Smooth muscle cell (in vitro differentiated cells): ENCODE results near the gene FRMD8. TPM values are rescaled to one million over a fixed set of nuclear protein-coding genes. Genes with fewer than 3 reads are reported as not detected.

Experiments used
- DNase-seq: peaks from one replicate; lab custom pipeline; 2025; ENCODE audit not compliant: unreplicated experiment; lab: John Stamatoyannopoulos, UW
- H2AFZ ChIP-seq: fragments of 200-600 bp; sonication (generic); 2 replicates; pipeline ENCODE4 v1.6.0; 2016; ENCODE audit warnings: antibody characterized with exemption, low read depth, mild to moderate bottlenecking
- H3F3A ChIP-seq: fragments of 200-600 bp; sonication (generic); 2 replicates; pipeline ENCODE4 v1.6.0; 2017; ENCODE audit warnings: antibody characterized with exemption, low read depth
- H3K27ac ChIP-seq: fragments of 200-600 bp; sonication (generic); 2 replicates; pipeline ENCODE4 v1.5.1; 2016; ENCODE audit warnings: low read depth, mild to moderate bottlenecking
- H3K27me3 ChIP-seq: fragments of 200-600 bp; sonication (generic); 2 replicates; pipeline ENCODE4 v1.6.1; 2016; ENCODE audit warnings: low read depth, mild to moderate bottlenecking
- H3K36me3 ChIP-seq: fragments of 200-600 bp; sonication (generic); 2 replicates; pipeline ENCODE4 v1.5.1; 2016; ENCODE audit warnings: low read depth
- H3K4me1 ChIP-seq: fragments of 200-600 bp; sonication (generic); 2 replicates; pipeline ENCODE4 v1.5.1; 2016; ENCODE audit warnings: low read depth
- H3K4me2 ChIP-seq: fragments of 200-600 bp; sonication (generic); 2 replicates; pipeline ENCODE4 v1.6.0; 2016; ENCODE audit warnings: mild to moderate bottlenecking
- H3K4me3 ChIP-seq: fragments of 200-600 bp; sonication (generic); 2 replicates; pipeline ENCODE4 v1.5.1; 2016; ENCODE audit warnings: mild to moderate bottlenecking
- H3K79me2 ChIP-seq: fragments of 200-600 bp; sonication (generic); 2 replicates; pipeline ENCODE4 v1.6.0; 2016; ENCODE audit warnings: low read depth, mild to moderate bottlenecking
- H3K9ac ChIP-seq: fragments of 200-600 bp; sonication (generic); 2 replicates; pipeline ENCODE4 v1.6.0; 2016; ENCODE audit warnings: low read depth
- H3K9me3 ChIP-seq: fragments of 200-600 bp; sonication (generic); replicated peaks from 2 replicates; pipeline ENCODE4 v1.5.1; 2016; ENCODE audit warnings: low read depth
- H4K20me1 ChIP-seq: fragments of 200-600 bp; sonication (generic); 2 replicates; pipeline ENCODE4 v1.6.0; 2016; ENCODE audit warnings: low read depth
- CTCF ChIP-seq: fragments of 200-600 bp; sonication (generic); IDR thresholded peaks from 2 replicates; pipeline ENCODE4 v1.5.1; 2017; ENCODE audit warnings: borderline replicate concordance, mild to moderate bottlenecking, antibody characterized with exemption; ENCODE audit not compliant: insufficient read depth, poor library complexity, severe bottlenecking
- WGBS: methylation state at CpG from one replicate; pipeline ENCODE4 v1.1.7; 2016; ENCODE audit warnings: low lambda C conversion rate; 5-methylcytosine and 5-hydroxymethylcytosine counted together
- polyA plus RNA-seq: library from polyadenylated mRNA; unstranded; fragments of >200 nt; fragmentation: Nextera tagmentation; extraction: Ambion mirVana; gene quantifications from 2 replicates; pipeline ENCODE4 v1.2.1, GENCODE V29; 2016
- total RNA-seq: library from RNA; depleted of rRNA; stranded (reverse); fragments of >200 nt; gene quantifications from 2 replicates; pipeline ENCODE4 v1.2.3, GENCODE V29; 2014

The FRMD8 gene
- total and polyA plus RNA-seq, 2 experiments from 2014 or later, result 16.7 to 37.8 TPM

- peak overlapping the region; percentile 83 for H3K27ac ChIP-seq
- peak overlapping the region; percentile 100 for H3K4me2 ChIP-seq
- H4K20me1 ChIP-seq, result peaks cover 44% of the 10 kb centered on the region
- peaks cover 70% of the 10 kb centered on the region for H3K79me2 ChIP-seq
- no peaks in the 10 kb centered on the region for H3K9me3 ChIP-seq
- H2AFZ ChIP-seq, result no peak overlapping the region
- no peak overlapping the region for H3K4me3 ChIP-seq
- TF ChIP-seq CTCF, result no peak
- no peaks in the 10 kb centered on the region for H3K36me3 ChIP-seq
- no peaks in the 10 kb centered on the region for H3K27me3 ChIP-seq
- no peak for DNase-seq
- peaks cover 27% of the 10 kb centered on the region for H3F3A ChIP-seq
- H3K4me1 ChIP-seq, result peaks cover 31% of the 10 kb centered on the region
- no peak overlapping the region for H3K9ac ChIP-seq
- WGBS, result 95% methylated on average over 18 of the region's 20 CpGs
Observed at GRCh38 chr11:65389294-65389980, 3.0 kb downstream of the FRMD8 start.

GRCh38 chr11:65390099-65390941, 3.9 kb downstream of the FRMD8 start:
- WGBS, result 36% methylated on average over 19 of the region's 21 CpGs
- H4K20me1 ChIP-seq, result peaks cover 48% of the 10 kb centered on the region
- no peaks in the 10 kb centered on the region for H3K27me3 ChIP-seq
- H3K79me2 ChIP-seq, result peaks cover 70% of the 10 kb centered on the region
- H3K9ac ChIP-seq, result peak overlapping the region; percentile 54
- DNase-seq, result no peak
- no peak overlapping the region for H2AFZ ChIP-seq
- no peak for TF ChIP-seq CTCF
- H3K27ac ChIP-seq, result peak overlapping the region; percentile 83
- H3K9me3 ChIP-seq, result no peaks in the 10 kb centered on the region
- peak overlapping the region; percentile 83 for H3K4me2 ChIP-seq
- H3K4me3 ChIP-seq, result peak overlapping the region; percentile 26
- H3F3A ChIP-seq, result peaks cover 22% of the 10 kb centered on the region
- peaks cover 31% of the 10 kb centered on the region for H3K4me1 ChIP-seq
- H3K36me3 ChIP-seq, result no peaks in the 10 kb centered on the region

- H3K4me2 ChIP-seq, result peak overlapping the region; percentile 83
- peak overlapping the region; percentile 83 for H3K27ac ChIP-seq
- H4K20me1 ChIP-seq, result peaks cover 48% of the 10 kb centered on the region
- WGBS, result 37% methylated on average over 9 of the region's 9 CpGs
- peaks cover 70% of the 10 kb centered on the region for H3K79me2 ChIP-seq
- H3K36me3 ChIP-seq, result no peaks in the 10 kb centered on the region
- peak overlapping the region; percentile 54 for H3K9ac ChIP-seq
- H3K27me3 ChIP-seq, result no peaks in the 10 kb centered on the region
- H3K4me1 ChIP-seq, result peaks cover 30% of the 10 kb centered on the region
- H3F3A ChIP-seq, result peaks cover 19% of the 10 kb centered on the region
- H2AFZ ChIP-seq, result no peak overlapping the region
- DNase-seq, result no peak
- no peak for TF ChIP-seq CTCF
- no peaks in the 10 kb centered on the region for H3K9me3 ChIP-seq
- H3K4me3 ChIP-seq, result peak overlapping the region; percentile 26
Observed at GRCh38 chr11:65390996-65391395, 4.6 kb downstream of the FRMD8 start.
